GM21737 (cell line): ENCODE results near the gene THOC6.

Experiments used
- ATAC-seq: cut with Tn5 transposase; IDR thresholded peaks from one replicate; pipeline ENCODE4 v1.9.1; 2021; ENCODE audit warnings: mild to moderate bottlenecking, moderate library complexity; ENCODE audit not compliant: unreplicated experiment

THOC6 gene

GRCh38 chr16:3029491-3030221 lies 5.8 kb downstream of the THOC6 start:
- ATAC-seq: no peak

- ATAC-seq: no peak
Observed at GRCh38 chr16:3030222-3031212, 6.7 kb downstream of the THOC6 start.

- ATAC-seq: no peak
Observed at GRCh38 chr16:3032624-3033023, 8.8 kb downstream of the THOC6 start.

- ATAC-seq: no peak
Observed at GRCh38 chr16:3035289-3035971, 11.6 kb downstream of the THOC6 start.

GRCh38 chr16:3035972-3036725 lies 12.3 kb downstream of the THOC6 start:
- no peak for ATAC-seq

GRCh38 chr16:3036726-3037315 lies 13.0 kb downstream of the THOC6 start, which contains the start of gene BICDL2:
Gene BICDL2, minus strand, starts transcription at chr16:3036944. Its CDS starts 1,448 bp downstream, at chr16:3035496.
- ATAC-seq: no peak

- no peak for ATAC-seq
Observed at GRCh38 chr16:3038256-3038655, 14.4 kb downstream of the THOC6 start.

GRCh38 chr16:3038896-3039295 lies 15.1 kb downstream of the THOC6 start:
- ATAC-seq: no peak

- no peak for ATAC-seq
Observed at GRCh38 chr16:3042376-3042775, 18.5 kb downstream of the THOC6 start.

- no peak for ATAC-seq
Observed at GRCh38 chr16:3044708-3045107, 20.9 kb downstream of the THOC6 start.

- ATAC-seq: no peak
Observed at GRCh38 chr16:3045758-3046640, 22.2 kb downstream of the THOC6 start, which contains the start of gene MMP25. Gene MMP25, plus strand, starts transcription at chr16:3046561. Its CDS starts 357 bp downstream, at chr16:3046918.

GRCh38 chr16:3046641-3047386 lies 23.0 kb downstream of the THOC6 start:
- no peak for ATAC-seq

GRCh38 chr16:3047387-3047720 lies 23.5 kb downstream of the THOC6 start:
- ATAC-seq: no peak

GRCh38 chr16:3049921-3050481 lies 26.2 kb downstream of the THOC6 start:
- no peak for ATAC-seq

GRCh38 chr16:3050487-3050886 lies 26.7 kb downstream of the THOC6 start:
- no peak for ATAC-seq

GRCh38 chr16:3051009-3051408 lies 27.2 kb downstream of the THOC6 start:
- no peak for ATAC-seq

GRCh38 chr16:3051494-3051893 lies 27.7 kb downstream of the THOC6 start:
- ATAC-seq: no peak
